HG03520 (cell line): ENCODE data around the gene OR10J5.

Experiments used
- ATAC-seq: cut with Tn5 transposase; IDR thresholded peaks from one replicate; pipeline ENCODE4 v1.9.1; 2021; ENCODE audit warnings: mild to moderate bottlenecking, moderate library complexity; ENCODE audit not compliant: unreplicated experiment

The OR10J5 gene

GRCh38 chr1:159492575-159493323 is 43.1 kb downstream of the OR10J5 start:
- ATAC-seq: no peak
